H1 (cell line): Measurements from ENCODE around the gene JAKMIP1. TPM values are rescaled to one million over a fixed set of nuclear protein-coding genes. Genes with fewer than 3 reads are reported as not detected.

Source experiments
- BRCA1 ChIP-seq: IDR thresholded peaks from 2 replicates; pipeline ENCODE4 v1.6.1; 2012; ENCODE audit warnings: low read depth, low read length, improper control_type of control experiment
- HDAC2 ChIP-seq, 2 experiments: fragments of 300-600 bp in 1 of 2; sonication (generic) in 1 of 2; IDR thresholded peaks; 2 replicates each; pipeline ENCODE4 v1.6.1; 2011 to 2012; ENCODE audit warnings: low read depth in 2 of 2, low read length in 2 of 2, mild to moderate bottlenecking in 2 of 2, moderate library complexity in 2 of 2, borderline replicate concordance in 1 of 2, inconsistent platforms in 1 of 2
- JUND ChIP-seq: IDR thresholded peaks from 2 replicates; pipeline ENCODE4 v1.6.1; 2011; ENCODE audit warnings: mild to moderate bottlenecking, improper control_type of control experiment, low read length
- polyA plus RNA-seq, 7 experiments: library from polyadenylated mRNA; depleted of rRNA in 3 of 7; stranded (reverse) in 5 of 7; unstranded in 2 of 7; fragments of >200 nt in 5 of 7; fragments of 200-250 nt in 2 of 7; gene quantifications; 1 replicate in 5 of 7; 2 replicates in 1 of 7; 4 replicates in 1 of 7; pipeline versions ENCODE4 v1.2.1 to v1.2.3, GENCODE V29; 2011 to 2013; ENCODE audit warnings: missing spikeins in 2 of 7, mixed read lengths in 2 of 7
- total RNA-seq: library from RNA; stranded (reverse); fragmentation: NEBNext Ultra II Directional; extraction: Animal tissue kit (Norgen Biotek cat#: 25700); gene quantifications from 2 replicates; pipeline ENCODE4 v1.2.1, GENCODE V29; 2021

Gene JAKMIP1
- total and polyA plus RNA-seq, 2 of the 8 experiments (the other 6 are each of a cell fraction or from before 2014, with no cell fraction given), result 2.5 to 4.4 TPM

GRCh38 chr4:6085691-6086628, 114.4 kb downstream of the JAKMIP1 start (continued):
- TF ChIP-seq HDAC2 (IDR thresholded peaks at IDR 0.05; ENCODE audit: borderline replicate concordance in 1 of 2, low read depth in 2 of 2, low read length in 2 of 2) (no peak), BRCA1 (no peak), JUND (no peak)
